Right hindlimb (tissue), 1 donor: ENCODE results near the gene ASTN2.

Experiments used
- DNase-seq: peaks from one replicate; pipeline ENCODE4 v3.0.0-alpha.2; 2018

The ASTN2 gene

DNA sequence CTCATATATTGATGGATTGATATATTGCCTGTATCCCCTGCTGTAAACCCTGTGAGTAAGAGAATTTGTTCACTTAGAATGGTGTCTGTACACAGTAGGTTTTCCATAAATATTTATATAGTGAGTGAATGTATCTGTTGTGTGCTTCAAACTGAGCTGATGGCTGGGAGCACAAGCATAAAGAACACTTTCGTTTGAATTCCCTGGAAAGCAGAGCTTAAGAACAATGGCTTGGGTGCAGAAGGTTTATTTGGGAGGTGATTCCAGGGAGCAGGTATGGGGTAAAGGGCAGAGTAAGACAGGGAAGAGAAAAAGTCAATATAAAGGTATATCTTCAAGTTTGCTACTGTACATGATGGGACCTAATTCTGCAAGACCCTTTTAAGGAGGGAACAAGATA lies 918.7 kb downstream of the ASTN2 start:
- no peak for DNase-seq

DNA sequence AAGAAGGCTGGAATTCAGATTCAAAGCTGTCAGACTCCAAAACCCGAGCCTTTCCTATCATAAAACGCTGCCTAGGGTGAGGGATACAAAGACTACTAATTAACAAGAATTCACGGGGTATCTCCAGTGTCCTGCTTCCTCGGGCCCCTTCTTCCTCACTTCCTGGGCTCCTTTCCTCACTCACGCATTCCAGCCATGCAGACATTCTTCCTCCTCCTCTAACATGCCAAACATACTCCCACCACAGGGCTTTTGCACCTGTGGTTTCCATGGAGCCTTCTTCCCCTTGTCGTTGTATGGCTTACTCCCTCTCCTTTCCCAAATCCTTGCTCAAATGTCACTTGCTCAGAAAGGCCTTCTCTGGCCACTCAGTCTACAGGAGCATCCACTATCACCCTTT lies 919.1 kb downstream of the ASTN2 start:
- DNase-seq = no peak

DNA sequence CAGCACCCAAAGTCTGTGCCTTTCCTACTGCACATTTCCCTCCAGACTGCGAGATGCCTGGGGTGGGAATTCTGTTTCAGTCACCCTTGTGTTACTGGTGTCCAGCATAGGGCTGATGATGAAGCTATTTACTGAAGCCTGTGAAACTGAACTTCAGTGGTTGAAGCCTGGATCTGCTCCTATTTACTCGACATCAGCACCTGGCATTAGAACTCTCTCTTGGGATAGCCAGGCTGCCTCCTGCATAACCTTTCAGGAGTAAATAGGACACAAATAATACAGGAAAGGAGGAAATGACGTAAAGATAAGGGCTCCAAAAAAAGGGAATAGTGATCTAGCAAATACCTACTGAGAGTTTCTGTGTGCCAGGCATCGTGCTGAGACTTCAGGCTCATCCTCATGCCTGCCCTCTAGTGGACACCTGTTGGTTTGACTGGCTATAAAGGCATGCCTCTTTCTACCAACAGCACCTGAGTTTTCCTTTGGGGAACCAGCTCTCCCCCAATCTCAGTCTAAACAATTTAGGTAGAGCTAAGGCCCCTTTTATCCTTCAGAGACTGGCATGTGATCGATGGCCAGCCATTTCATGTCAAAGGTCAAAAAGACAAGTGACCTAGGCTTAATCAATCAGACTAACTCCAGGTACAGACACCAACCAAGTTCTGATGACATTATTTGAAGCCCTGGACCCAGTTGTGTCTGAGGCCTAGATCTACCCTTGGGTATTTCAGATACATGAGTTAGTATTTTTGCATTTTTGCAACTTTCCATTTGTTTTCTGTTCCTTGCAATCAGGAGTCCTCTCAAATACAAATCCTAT lies 919.8 kb downstream of the ASTN2 start:
- DNase-seq = no peak

DNA sequence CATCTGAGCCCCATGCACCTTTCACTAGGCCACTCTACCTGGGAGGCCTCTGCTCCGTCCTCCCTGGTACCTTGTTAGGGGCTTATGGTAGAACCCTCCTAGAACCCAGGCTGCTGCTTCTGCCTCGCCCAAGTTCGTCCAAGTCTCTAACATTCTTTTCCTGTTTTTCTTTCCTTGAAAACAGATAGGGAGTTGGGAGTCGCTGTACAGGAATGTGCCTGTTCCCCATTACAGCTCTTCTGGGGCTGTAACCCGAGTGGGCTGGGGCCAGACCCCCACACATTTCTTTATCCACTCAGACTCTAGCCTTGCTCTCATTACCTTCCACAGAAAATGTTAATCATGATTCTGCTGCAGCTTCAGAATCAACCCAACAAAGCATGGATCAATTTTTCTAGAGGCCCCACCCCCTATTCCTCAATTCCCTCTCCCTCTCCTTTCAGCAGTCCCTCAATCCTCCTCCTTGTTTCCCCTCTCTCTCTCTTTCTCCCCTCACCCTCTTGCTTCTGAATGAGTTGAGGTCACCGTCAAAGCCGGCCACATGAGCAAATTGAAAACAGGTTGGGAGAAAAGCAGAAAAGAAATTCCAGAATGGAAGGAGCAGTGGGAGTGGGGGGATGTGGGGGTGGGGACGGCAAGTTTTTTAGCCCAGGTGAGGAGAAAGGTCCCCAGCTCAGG lies 921.5 kb downstream of the ASTN2 start:
- DNase-seq = no peak

DNA sequence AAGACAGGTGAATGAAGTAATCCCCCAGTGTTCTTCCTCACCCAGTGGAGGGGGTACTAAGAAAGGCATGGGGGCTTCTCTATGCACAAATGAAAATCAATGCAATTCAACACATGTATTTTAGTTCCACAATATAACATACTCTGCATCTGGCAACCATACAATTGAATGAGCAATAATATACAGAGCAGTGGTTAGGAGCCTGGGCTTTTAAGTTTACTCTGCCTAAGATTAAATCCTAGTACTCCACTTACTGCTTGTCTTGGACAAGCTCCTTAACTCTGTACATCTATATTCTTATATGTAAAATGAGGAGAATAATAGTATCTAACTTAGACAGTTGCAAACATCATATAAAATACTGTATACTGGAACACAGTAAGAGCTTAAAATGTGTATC lies 923.2 kb downstream of the ASTN2 start:
- no peak for DNase-seq

DNA sequence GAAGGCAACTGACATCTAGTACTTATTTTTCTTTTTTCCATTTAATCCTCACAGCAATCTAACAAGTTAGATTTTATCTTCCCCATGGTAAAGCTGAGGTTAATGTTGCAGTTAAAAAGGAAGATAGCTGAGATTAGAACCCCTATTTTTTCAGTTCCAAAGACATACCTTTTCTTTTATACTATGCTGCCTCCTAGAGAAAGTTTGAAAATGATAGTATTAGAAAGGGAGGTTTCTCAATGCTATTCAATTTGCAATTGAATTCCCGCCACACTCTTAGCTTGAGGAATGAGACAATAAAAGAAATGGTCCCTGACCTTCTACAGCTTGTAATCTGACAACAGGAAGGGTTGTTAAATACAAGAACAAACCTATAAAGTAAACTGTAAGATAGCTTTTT lies 923.6 kb downstream of the ASTN2 start:
- DNase-seq = no peak

DNA sequence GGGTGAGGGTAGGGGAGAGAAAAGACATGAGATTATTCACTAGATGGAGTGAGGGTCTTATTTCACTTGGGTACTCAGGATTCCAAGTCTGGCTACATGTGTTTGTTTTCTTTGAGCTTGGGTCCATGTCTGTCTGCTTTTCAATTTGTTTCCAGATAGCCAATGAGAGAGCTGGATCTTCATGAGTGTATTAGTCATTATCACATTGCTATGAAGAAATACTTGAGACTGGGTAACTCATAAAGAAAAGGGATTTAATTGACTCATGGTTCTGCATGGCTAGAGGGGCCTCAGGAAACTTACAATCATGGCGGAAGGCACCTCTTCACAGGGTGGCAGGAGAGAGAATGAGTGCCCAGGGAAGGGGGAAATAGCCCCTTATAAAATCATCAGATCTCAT lies 924.5 kb downstream of the ASTN2 start:
- DNase-seq = no peak

DNA sequence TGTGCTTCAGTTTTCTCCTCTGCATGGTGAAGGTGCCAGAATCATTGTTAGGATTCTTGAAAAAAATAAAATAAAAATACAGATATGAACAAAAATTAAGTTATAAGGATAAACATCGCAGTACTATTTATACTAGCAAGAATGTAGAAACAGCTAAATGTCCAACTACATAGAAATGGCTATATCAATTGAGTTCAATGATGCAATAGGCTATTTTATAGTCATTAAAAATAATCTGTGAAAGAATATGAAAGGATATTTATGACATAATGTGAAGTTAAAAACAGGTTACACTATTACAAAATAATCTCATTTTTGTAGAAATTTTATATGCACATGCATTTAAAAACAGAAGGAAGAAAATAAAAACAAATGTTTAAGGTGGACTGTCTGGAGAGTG lies 926.5 kb downstream of the ASTN2 start:
- no peak for DNase-seq

DNA sequence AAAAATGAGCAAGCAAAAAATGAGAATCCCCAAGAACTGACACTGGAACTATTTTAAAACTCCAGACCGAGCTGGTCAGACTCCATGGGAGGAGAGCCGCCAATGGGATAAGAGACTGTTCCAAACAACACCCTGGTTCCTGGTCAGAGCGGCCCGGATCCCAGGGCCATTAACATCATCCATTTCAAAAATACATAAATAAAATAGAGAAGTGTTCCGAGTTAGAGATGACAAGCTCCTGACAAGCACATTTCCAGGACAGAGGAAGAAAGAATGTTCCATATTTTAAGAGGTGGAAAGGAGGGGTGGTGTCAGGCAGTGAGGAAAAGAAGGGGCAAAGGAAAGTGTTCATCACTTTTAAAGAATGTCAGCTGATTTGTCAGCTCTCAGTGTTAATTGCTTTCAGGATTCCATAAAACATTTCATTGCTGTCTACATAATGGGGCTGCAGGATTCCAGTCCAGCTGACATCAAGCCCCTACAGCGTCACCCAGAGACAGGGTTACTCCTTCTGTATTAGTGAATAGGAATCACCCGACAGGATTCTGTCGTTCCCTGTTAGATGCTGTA lies 930.3 kb downstream of the ASTN2 start:
- no peak for DNase-seq

DNA sequence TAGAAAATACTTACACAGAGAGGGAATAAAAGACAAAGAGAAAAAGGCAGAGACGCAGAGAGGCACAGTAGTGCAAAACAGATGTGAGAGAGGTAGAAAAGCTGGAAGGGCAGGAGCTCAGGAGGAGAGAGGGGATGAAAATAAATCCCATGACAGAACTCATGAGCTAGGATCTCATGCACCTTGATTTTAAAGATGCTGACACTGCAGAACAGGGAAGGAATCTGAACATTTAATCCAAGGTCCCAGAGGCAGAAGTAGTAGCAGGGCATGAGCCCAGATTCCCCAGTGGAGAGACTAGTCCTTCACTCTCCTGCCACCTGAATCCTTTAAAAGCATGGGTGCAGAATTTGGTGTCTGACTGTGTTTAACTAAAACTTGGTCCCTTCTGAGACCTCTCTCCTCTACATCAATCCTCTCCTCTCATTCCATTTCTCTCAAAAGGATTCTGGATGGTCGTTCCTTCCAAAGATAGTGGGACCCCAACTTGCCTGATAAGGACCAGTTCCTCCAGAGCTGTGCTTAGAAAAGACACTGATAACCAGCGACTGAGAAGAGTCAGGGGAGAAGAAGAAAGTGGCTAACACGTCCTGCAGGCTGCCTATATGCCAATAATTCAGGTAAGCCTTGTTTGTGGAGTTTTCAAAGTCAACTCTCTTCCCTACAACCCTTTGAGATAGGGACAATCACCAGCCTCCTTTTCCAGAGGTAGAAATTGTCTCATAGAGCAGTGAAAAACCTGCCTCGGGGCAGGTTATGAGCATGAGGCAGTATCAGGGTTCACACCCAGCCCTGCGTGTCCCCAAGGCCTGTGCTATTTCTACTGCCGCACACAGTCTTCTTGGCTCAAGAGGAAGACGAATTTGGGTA lies 931.0 kb downstream of the ASTN2 start:
- DNase-seq = no peak

DNA sequence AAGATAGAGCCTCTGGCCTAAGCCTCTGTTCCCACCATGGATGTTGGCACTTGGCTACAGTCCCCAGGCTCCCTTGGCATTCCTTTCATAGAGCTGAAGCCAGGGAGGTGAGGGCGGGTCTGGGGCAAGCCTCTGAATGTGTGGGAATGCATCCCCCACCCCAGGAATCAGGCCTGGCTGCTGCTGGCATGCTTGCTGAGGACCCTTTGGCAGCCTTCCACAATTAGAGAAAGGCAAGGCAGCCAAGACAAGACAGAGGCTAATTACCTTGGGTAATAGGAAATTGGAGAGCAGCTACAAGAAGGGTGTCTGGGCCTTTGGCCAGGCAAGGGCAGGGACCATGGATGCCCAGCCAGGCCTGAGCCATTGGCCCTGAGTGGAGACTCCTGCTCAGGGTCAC lies 932.1 kb downstream of the ASTN2 start:
- DNase-seq = peak; percentile 78

DNA sequence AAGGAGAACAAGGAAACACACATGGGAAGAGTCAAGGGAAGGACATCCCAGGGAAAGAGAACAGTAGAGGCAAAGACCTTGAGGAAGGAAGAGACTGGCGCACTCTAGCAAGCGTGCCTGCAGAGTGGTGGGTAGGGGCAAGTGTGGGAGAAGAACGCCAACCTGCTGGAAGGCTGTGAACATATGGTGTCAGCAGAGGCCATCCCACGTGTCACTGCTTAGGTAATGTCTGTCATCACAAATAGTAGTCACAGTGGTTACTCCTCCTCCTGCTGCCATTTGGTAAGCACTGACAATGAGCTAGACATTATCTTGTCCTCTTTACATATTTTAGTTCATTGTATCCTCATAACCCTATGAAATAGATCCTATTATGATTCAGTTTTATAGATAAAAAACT lies 934.2 kb downstream of the ASTN2 start:
- no peak for DNase-seq

DNA sequence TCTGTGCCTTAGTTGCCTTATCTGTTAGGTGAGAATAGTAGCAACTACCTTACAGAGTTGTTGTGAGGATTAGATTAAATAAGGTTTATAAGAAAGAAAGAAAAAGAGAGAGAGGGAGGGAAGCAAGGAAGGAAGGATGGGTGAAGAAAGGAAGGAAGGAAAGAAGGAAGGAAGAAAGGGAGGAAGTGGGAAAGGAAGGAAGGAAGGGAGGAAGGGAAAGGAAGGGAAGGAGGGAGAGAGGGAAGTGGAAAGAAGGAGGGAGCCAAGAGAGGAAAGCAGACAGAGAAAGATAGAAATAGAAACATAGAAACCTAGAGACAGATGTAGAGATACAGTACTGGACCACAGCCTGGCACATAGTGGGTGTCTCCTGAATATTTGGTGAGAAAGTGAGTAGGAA lies 934.9 kb downstream of the ASTN2 start:
- no peak for DNase-seq

DNA sequence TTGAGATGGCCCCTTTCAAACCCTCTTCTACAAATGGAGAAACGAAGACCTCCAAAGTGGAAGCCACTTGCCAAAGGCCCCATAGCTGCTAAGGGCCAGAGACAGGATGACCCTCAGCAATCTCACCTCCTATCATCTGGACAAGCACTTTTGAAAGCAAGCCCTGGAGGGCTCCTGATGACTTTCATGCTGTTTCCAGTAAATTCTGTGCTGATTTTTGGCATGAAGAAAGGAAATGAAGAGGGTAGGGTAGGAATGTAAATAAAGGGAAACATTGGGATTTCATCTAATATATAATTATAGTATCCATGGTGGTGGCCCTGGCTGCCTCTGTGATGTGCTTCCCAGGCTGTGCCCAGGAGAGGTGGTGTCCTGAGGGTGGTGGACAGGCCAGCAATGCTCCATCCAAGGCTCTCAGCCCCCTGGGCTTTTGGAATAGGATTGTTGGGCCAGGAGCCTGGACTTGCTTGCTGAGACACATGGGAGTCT lies 935.8 kb downstream of the ASTN2 start:
- DNase-seq = no peak

DNA sequence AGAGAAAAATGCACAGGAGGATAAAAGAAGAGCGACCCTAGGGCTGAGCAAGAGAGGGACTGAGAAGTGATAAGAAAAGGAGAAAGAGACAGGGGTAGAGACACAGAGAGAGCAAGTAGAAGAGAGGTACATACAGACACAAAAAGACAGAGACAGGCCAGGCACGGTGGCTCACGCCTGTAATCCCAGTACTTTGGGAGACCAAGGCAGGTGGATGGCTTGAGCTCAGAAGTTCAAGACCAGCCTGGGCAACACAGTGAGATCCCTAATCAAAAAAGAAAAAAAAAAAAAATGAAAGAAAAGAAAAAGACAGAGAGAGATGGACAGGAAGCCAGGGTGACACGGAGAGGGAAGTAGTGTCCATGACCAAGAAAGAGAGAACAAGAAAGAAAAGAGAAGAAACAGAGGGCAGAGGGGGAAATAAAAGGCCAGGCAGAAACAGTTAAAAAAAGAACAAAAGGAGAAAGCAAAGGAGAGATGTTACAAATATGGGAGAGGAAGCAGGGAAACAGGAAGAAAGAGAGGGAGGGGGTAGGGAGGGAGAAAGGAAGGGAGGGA lies 937.2 kb downstream of the ASTN2 start:
- DNase-seq = no peak

DNA sequence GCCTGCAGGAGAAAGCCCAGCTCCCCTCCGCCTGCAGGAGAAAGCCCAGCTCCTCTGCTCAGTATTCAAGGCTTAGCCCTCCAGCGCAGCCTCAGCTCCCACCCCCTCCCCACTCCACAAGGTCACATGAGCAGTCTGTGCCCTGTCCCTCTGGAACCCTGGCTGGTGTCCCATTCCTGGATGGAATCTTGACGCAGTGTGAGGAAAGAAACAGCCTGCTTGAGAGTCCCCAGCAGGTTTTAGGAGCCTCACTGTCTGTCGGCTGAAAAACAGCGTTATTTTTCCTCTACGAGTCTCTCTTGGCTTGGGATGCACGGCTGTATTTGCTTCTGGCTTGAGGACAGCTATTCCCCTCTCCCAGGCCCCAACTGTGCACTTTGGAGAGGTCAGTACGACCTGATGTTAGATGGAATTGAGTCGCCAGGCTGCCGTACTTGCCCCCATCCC lies 937.9 kb downstream of the ASTN2 start:
- DNase-seq = peak; percentile 88

DNA sequence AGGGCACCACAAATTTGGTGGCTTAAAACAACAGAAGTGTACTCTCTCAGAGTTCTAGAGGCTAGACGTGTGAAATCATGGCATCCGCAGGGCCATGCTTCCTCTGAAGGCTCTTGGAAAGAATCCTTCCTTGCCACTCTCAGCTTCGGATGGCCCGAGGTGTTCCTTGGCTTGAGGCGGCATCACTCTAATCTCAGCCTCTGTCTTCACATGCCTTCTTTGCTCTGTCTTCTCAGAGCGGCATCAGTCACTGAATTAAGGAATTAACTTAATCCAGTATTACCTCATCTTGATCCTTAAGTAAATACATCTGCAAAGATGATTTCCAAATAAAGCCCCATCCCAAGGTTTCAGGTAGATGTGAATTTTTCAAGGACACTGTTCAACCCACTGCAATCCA lies 938.9 kb downstream of the ASTN2 start:
- DNase-seq = no peak

DNA sequence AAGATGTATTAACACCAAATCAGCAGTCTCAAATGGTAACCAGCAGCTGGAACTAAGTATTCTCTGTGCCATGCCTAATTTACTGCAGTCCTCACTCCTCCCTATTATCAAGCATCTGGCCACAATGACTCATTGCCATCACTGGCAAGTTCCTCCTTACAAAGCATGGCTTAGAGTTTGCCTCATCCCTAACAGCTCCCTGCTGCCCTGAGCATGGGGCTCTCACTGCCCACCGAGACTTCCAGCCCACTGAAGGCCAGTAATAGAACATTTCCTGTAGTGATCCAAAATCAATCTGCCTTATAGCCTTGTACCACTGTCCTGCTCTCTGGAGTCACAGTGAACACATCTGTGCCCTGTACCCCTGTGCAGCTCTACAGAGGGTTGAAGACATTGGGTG lies 939.7 kb downstream of the ASTN2 start:
- DNase-seq = no peak

DNA sequence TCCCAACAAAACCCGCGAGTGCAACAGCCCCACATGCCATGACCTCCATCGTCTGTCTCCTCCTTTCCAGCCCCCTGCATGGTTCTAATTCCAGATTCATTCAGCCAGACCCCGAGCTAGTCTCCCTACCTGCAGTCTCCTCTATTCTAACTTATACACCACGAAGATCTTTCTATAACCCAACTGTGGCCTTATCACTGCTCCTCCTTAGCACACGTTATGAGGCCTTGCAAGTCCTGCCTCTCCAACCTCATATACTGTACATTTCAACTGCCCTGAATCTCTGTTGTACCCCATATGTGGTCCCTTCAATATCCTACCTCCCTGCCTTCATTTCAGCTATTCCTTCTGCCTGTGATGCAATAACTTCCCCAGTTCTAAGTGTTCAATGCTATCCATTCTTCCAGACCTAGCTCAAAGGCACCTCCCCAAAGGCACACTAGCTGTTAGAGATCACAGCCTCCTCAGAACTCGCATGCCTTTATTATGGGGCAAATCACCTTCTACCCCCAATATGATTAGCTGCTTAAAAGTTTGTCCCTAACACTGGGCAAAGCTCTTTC lies 942.8 kb downstream of the ASTN2 start:
- DNase-seq = no peak

DNA sequence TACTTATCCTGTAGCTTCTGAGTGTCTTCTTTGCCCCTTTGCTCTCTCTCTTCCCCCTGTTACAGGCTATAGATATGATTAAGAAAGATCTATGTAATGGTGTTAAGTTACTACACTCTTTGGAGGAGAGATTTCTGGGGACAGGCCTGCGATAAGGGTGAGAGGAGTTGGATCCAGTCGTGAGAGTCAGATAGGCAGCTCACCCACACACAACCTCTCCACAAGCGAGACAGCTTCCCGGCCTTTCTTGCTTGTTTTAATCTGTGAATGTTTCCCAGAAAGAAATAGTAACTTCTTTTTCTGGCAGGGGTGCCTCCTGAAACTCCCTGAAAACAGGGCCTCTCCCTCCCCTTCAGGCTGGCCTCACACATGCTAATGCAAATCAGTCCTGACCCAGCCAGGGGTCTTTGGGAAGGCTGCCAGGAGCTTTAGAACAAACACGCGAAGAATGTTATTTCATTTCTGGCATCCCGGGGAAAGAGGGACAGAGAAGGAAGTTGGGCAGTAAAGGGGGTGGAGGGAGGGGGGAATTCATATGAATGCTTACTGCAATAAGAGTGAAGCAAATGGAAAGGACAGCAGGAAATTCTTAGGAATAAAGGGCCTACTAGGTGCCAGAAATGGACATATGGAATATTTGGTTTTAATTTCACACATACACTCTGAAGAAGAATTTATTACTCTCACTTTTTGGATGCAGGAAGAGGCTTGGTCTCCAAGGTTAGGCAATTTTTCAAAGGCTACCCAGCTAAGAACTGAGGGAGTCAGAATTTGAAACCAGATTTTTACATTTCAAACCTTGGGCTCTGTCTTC lies 943.6 kb downstream of the ASTN2 start:
- peak; percentile 93 for DNase-seq

DNA sequence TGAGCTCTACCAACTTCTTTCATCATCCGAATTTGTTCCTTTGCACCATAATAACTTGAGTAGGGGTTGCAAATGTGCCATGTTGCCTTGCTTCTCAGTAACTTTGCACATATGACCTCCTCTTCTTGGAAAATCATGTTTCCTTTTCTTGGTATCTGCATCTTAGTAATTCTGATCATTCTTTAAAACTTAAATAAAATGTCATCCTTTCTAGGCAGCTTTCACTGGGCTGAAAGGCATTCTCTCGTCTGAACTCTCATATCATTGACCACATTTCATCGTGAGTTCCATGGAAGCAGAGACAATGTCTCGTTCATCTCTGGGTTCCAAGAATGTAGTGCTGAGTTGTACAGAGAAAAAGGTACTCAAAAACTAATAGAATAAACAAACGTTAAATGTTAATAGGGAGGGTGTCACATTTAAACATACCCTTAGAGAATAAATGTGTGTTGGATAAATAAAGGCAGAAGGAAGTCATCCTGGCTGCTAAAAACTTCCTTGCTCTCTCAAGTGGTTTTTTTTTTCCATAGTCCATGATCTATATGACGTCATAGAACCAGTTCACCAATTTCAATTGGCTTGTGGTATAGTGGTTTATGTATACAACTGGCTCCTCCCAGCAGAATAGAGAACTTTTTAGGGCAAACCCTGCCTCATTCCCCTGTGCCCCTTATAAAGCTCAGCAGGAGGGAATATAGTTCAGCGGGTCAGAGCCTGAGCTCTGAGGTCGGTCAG lies 945.9 kb downstream of the ASTN2 start:
- no peak for DNase-seq
